OCI-LY3 (cell line): ENCODE measurements around the gene PFN1.
A peak's percentile ranks its signal among the peaks of the same experiment; 100 is the strongest.

Experiments
- H2AFZ ChIP-seq: fragments of 200-600, 300-600 bp; shearing (Covaris generic); 2 replicates; pipeline ENCODE4 v1.6.0; 2014; ENCODE audit warnings: antibody characterized with exemption, low read depth, low read length
- H3K27ac ChIP-seq: fragments of 200-600, 300-600 bp; sonication (generic); 2 replicates; pipeline ENCODE4 v1.5.1; 2014; ENCODE audit warnings: mild to moderate bottlenecking, low read length, moderate library complexity, mixed read lengths
- H3K27me3 ChIP-seq: fragments of 200-600, 300-600 bp; sonication (generic); 2 replicates; pipeline ENCODE4 v1.6.1; 2014; ENCODE audit warnings: low read depth, low read length, mixed read lengths
- H3K36me3 ChIP-seq: fragments of 200-600, 300-600 bp; sonication (generic); replicated peaks from 2 replicates; pipeline ENCODE3; 2014; ENCODE audit warnings: low read depth, low read length, mixed read lengths
- H3K4me1 ChIP-seq: fragments of 300-600, 200-600 bp; sonication (generic); 2 replicates; pipeline ENCODE4 v1.6.1; 2014; ENCODE audit warnings: low read length, mixed read lengths
- H3K4me2 ChIP-seq: fragments of 200-600, 300-600 bp; sonication (generic); 2 replicates; pipeline ENCODE4 v1.6.1; 2014; ENCODE audit warnings: low read length, mixed read lengths
- H3K4me3 ChIP-seq: fragments of 300-600, 200-600 bp; sonication (generic); 2 replicates; pipeline ENCODE4 v1.5.1; 2014; ENCODE audit warnings: antibody characterized with exemption, mild to moderate bottlenecking, low read length, moderate library complexity
- H3K79me2 ChIP-seq: fragments of 300-600, 200-600 bp; shearing (Covaris generic); 2 replicates; pipeline ENCODE4 v1.6.1; 2014; ENCODE audit warnings: mild to moderate bottlenecking, low read length, mixed read lengths
- H3K9ac ChIP-seq: fragments of 300-600, 200-600 bp; shearing (Covaris generic); 2 replicates; pipeline ENCODE4 v1.6.0; 2014; ENCODE audit warnings: mild to moderate bottlenecking, low read length, moderate library complexity
- H3K9me3 ChIP-seq: fragments of 200-600, 300-600 bp; shearing (Covaris generic); 2 replicates; pipeline ENCODE4 v1.6.1; 2014; ENCODE audit warnings: low read length, mixed read lengths; ENCODE audit not compliant: insufficient read depth
- H4K20me1 ChIP-seq: fragments of 200-600, 300-600 bp; sonication (generic); 2 replicates; pipeline ENCODE4 v1.6.1; 2016; ENCODE audit warnings: low read length, mixed read lengths; ENCODE audit not compliant: insufficient read depth
- CTCF ChIP-seq: fragments of 200-600, 300-600 bp; sonication (generic); IDR thresholded peaks from 2 replicates; pipeline ENCODE4 v1.5.1; 2014; ENCODE audit warnings: antibody characterized with exemption, low read length, low read depth
- EZH2phosphoT487 ChIP-seq: fragments of 200-600 bp; shearing (Covaris generic); IDR thresholded peaks from 2 replicates; pipeline ENCODE4 v1.6.1; 2018; ENCODE audit warnings: antibody characterized with exemption, mixed run types, low read depth

PFN1 gene

GRCh38 chr17:4987767-4988567 is 39.6 kb upstream of the PFN1 start:
- Histone ChIP-seq H3K27ac (peak overlapping the region; percentile 55), H3K9me3 (no peaks in the 10 kb centered on the region), H2AFZ (peak overlapping the region; percentile 76; the same call in 1 of the 2 replicates), H3K4me1 (peaks cover 15% of the 10 kb centered on the region), H3K4me2 (peak overlapping the region; percentile 98), H4K20me1 (no peaks in the 10 kb centered on the region), H3K4me3 (peak overlapping the region; percentile 89), H3K36me3 (no peaks in the 10 kb centered on the region), H3K9ac (peak overlapping the region; percentile 87), H3K27me3 (no peaks in the 10 kb centered on the region), H3K79me2 (peaks cover 18% of the 10 kb centered on the region)
- TF ChIP-seq EZH2phosphoT487 (no peak), CTCF (no peak)

GRCh38 chr17:4986951-4987766 is 38.8 kb upstream of the PFN1 start, which contains the start of gene CAMTA2:
Gene CAMTA2, minus strand, starts transcription at chr17:4987675. Its CDS starts 1,453 bp downstream, at chr17:4986222.
- peak within 1 kb of the TSS; percentile 87 for H3K9ac ChIP-seq
- peak; percentile 71 for TF ChIP-seq CTCF
- no peak for TF ChIP-seq EZH2phosphoT487
- no peaks in the 10 kb centered on the region for H3K36me3 ChIP-seq
- no peaks in the 10 kb centered on the region for H3K9me3 ChIP-seq
- peak within 1 kb of the TSS; percentile 89 for H3K4me3 ChIP-seq
- peak within 1 kb of the TSS; percentile 98 for H3K4me2 ChIP-seq
- peaks cover 18% of the 10 kb centered on the region for H3K4me1 ChIP-seq
- H4K20me1 ChIP-seq: no peaks in the 10 kb centered on the region
- peaks cover 18% of the 10 kb centered on the region for H3K79me2 ChIP-seq
- H2AFZ ChIP-seq: peak within 1 kb of the TSS; percentile 76
- H3K27me3 ChIP-seq: no peaks in the 10 kb centered on the region
- peak within 1 kb of the TSS; percentile 55 for H3K27ac ChIP-seq

GRCh38 chr17:4986403-4986802 is 38.1 kb upstream of the PFN1 start:
- Histone ChIP-seq H3K27ac (peak overlapping the region; percentile 55), H3K4me2 (peak overlapping the region; percentile 98), H3K4me1 (peaks cover 22% of the 10 kb centered on the region), H4K20me1 (no peaks in the 10 kb centered on the region), H3K9ac (peak overlapping the region; percentile 87), H3K27me3 (no peaks in the 10 kb centered on the region), H2AFZ (0 out of 2 replicates have a peak overlapping the region, but pooled peaks have one; percentile 76), H3K4me3 (peak overlapping the region; percentile 89), H3K36me3 (no peaks in the 10 kb centered on the region), H3K9me3 (no peaks in the 10 kb centered on the region), H3K79me2 (peaks cover 18% of the 10 kb centered on the region)
- no peak for TF ChIP-seq CTCF
- TF ChIP-seq EZH2phosphoT487: no peak

- peaks cover 14% of the 10 kb centered on the region for H3K79me2 ChIP-seq
- H3K9ac ChIP-seq: no peak overlapping the region
- TF ChIP-seq EZH2phosphoT487 (no peak), CTCF (no peak)
- no peak overlapping the region for H3K4me3 ChIP-seq
- no peaks in the 10 kb centered on the region for H4K20me1 ChIP-seq
- H3K27me3 ChIP-seq: no peaks in the 10 kb centered on the region
- no peak overlapping the region for H3K27ac ChIP-seq
- peaks cover 9% of the 10 kb centered on the region for H3K36me3 ChIP-seq
- no peak overlapping the region for H3K4me2 ChIP-seq
- H3K9me3 ChIP-seq: no peaks in the 10 kb centered on the region
- H3K4me1 ChIP-seq: peaks cover 27% of the 10 kb centered on the region
- no peak overlapping the region for H2AFZ ChIP-seq
Measured at GRCh38 chr17:4982305-4982704, 34.0 kb upstream of the PFN1 start.
